NCI-H146 (cell line): ENCODE results near the gene MAN1A2.
"Not testable (repeated sequence)": the region's sequence is repeated elsewhere in the genome, so short reads cannot be mapped to it uniquely, and the experiment has no call there.

Experiments
- DNase-seq: peaks from one replicate; lab custom pipeline; 2025; lab: John Stamatoyannopoulos, UW

The MAN1A2 gene

GRCh38 chr1:117558451-117558850 is 191.2 kb downstream of the MAN1A2 start:
- not testable (repeated sequence) for DNase-seq

- no peak for DNase-seq
Measured at GRCh38 chr1:117559139-117559538, 191.9 kb downstream of the MAN1A2 start.

- DNase-seq: no peak
Measured at GRCh38 chr1:117559985-117560384, 192.7 kb downstream of the MAN1A2 start.

GRCh38 chr1:117561071-117561470 is 193.8 kb downstream of the MAN1A2 start:
- DNase-seq: no peak

GRCh38 chr1:117561551-117561950 is 194.3 kb downstream of the MAN1A2 start:
- DNase-seq: peak; percentile 26

GRCh38 chr1:117562581-117563491 is 195.6 kb downstream of the MAN1A2 start:
- DNase-seq: peak; percentile 75

- no peak for DNase-seq
Measured at GRCh38 chr1:117563492-117563875, 196.2 kb downstream of the MAN1A2 start.

GRCh38 chr1:117564227-117565075 is 197.2 kb downstream of the MAN1A2 start:
- no peak for DNase-seq

- no peak for DNase-seq
Measured at GRCh38 chr1:117565076-117565556, 197.9 kb downstream of the MAN1A2 start.

GRCh38 chr1:117565745-117566455 is 198.7 kb downstream of the MAN1A2 start:
- DNase-seq: peak; percentile 84

GRCh38 chr1:117566556-117566955 is 199.3 kb downstream of the MAN1A2 start:
- DNase-seq: no peak

GRCh38 chr1:117567435-117567834 is 200.2 kb downstream of the MAN1A2 start:
- no peak for DNase-seq

GRCh38 chr1:117567976-117568375 is 200.7 kb downstream of the MAN1A2 start:
- no peak for DNase-seq

GRCh38 chr1:117568999-117569398 is 201.8 kb downstream of the MAN1A2 start:
- no peak for DNase-seq

GRCh38 chr1:117569856-117570255 is 202.6 kb downstream of the MAN1A2 start:
- no peak for DNase-seq

- peak; percentile 59 for DNase-seq
Measured at GRCh38 chr1:117570988-117571409, 203.8 kb downstream of the MAN1A2 start.

- no peak for DNase-seq
Measured at GRCh38 chr1:117571496-117571895, 204.2 kb downstream of the MAN1A2 start.

GRCh38 chr1:117572546-117572945 is 205.3 kb downstream of the MAN1A2 start:
- no peak for DNase-seq

GRCh38 chr1:117573386-117574023 is 206.3 kb downstream of the MAN1A2 start:
- DNase-seq: no peak

GRCh38 chr1:117574161-117574835 is 207.0 kb downstream of the MAN1A2 start:
- peak; percentile 84 for DNase-seq
